Stimulated activated CD4-positive, alpha-beta T cell treated with anti-CD3 and anti-CD28 coated beads, Interleukin-12 subunit alpha, Interleukin-12 subunit beta, amount 100 ng/mL, for 24 hours (primary cell): ENCODE measurements around the gene PTK6.
"Not testable (repeated sequence)": the region's sequence is repeated elsewhere in the genome, so short reads cannot be mapped to it uniquely, and the experiment has no call there.

Experiments used
- DNase-seq, 2 experiments: peaks; one replicate each; pipeline ENCODE4 v3.0.0-alpha.2; 2020; ENCODE audit warnings: low read depth in 2 of 2

Gene PTK6

GRCh38 chr20:63536997-63537524 lies at the start of gene PTK6:
PTK6 (minus strand) TSS chr20:63537376; CDS start chr20:63537314, 62 bp downstream.
- DNase-seq: no peak

GRCh38 chr20:63586797-63587196 lies 49.6 kb upstream of the PTK6 start:
- no peak for DNase-seq

GRCh38 chr20:63585616-63586565 lies 48.7 kb upstream of the PTK6 start:
- DNase-seq: no peak

DNA sequence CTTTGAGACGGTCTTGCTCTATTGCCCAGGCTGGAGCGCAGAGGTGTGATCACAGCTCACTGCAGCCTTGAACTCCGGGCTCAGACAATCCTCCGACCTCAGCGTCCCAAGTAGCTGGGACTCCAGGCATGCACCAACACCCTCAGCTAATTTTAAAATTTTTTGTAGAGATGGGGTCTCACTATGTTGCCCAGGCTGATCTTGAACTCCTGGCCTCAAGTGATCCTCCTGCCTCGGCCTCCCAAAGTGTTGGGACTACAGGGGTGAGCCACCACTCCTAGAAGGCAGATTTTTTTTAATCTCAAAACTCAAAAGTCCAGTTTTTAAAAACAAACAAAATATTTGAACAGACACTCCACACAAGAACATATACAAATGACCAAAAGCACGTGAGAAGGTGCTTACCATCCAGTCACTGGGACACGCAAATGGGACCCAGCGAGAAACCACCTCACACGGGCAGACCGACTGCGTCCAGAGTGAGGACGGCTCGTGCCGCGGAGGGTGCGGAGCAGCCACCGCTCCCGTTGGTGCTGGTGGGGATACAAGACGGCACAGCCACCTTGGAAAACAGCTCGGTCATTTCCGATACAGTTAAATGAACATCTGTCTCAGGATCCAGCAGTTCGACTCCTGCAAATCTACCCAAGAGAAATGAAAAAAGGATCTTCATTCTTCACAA lies 45.3 kb upstream of the PTK6 start:
- DNase-seq: no peak

DNA sequence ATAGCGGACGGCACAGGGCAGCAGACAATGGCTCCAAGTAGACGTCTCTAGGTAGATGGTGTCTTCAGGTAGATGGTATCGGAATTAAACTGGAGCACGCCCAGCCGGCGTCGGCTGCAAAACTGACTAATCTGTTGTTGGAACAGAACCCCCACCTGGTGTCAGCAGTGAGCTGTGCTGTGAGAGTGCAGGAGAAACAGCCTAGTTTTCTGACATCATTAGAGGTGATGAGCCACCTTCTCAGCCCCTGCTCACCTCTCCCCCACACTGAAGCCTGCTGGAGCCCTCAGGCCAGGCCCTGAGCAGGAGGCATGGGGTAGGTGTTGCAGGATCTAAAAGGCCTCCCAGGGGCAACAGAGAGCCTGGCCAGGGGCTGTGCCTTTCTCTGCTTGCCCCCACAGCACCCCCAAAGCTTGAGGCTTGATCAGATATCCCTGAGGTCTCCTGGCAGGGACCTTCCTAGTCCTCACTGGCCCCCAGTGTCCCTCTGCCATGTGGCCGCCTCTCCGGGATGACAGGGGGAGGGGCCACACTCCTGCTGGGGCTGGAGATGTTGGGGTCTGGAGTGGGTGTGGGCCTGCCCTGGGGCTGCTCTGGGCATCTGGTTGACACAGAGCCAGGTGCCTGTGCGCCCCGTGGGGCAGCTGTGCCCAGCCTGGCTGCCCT lies 43.8 kb upstream of the PTK6 start:
- peak; percentile 33 to 49 for DNase-seq

GRCh38 chr20:63579017-63579694 lies 42.0 kb upstream of the PTK6 start:
- no peak for DNase-seq

- DNase-seq: no peak
Observed at GRCh38 chr20:63578224-63579016, 41.2 kb upstream of the PTK6 start.

DNA sequence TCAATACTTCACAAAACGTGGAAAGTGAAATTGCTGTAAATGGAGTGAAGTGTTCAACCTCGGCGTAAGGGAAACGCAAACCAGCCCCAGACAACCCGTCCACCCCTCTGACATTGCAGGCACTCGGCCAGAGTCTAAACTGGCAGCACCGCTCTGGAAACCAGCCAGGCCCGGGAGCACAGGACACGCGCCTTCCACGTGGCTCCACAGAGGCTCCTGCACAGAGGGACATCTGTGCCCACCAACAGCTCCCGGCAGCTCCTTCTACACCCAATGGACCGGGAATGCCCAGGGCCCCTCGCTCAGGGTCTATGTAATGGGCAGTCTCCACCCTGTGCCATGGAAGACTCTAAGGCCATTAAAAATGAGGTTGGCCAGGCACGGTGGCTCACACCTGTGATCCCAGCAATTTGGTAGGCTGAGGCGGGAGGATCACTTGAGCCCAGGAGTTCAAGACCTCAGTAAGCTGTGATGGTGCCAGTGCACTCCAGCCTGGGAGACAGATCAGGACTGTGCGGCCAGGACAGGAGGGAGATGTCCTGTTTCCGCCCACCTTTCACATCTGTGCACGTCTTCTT lies 40.2 kb upstream of the PTK6 start:
- DNase-seq: no peak

- DNase-seq: no peak
Observed at GRCh38 chr20:63576311-63576710, 39.1 kb upstream of the PTK6 start.

- no peak for DNase-seq
Observed at GRCh38 chr20:63574829-63575743, 37.9 kb upstream of the PTK6 start.

- DNase-seq: peak in 1 of 2 experiments; percentile 35
Observed at GRCh38 chr20:63574156-63574828, 37.1 kb upstream of the PTK6 start, which contains the start of gene HELZ2. HELZ2 (minus strand) TSS chr20:63574239; CDS start chr20:63572385, 1,854 bp downstream.

DNA sequence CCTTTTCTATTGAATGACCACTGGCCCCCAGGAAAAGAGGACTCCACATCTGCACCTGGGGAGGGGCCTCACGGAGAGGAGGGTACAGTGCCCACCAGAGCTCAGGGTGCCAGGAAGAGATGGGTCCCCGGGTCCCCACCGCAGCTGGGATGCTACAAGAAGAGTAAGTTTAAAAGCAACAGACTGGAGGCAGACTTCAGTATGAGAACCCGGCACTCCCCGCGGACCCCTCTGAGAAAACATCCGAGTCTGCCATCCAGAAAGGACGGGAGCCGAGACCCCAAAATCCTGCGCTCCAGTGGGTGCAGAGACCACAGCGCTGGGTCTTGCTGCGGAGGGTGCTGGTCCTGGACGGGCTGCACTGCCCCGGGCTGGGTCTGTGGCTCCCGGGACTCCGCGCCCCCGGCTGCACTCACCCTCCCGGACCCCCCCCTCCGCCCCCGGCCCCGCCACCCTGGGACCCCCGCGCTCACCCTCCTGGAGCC lies 36.5 kb upstream of the PTK6 start:
- DNase-seq: no peak

DNA sequence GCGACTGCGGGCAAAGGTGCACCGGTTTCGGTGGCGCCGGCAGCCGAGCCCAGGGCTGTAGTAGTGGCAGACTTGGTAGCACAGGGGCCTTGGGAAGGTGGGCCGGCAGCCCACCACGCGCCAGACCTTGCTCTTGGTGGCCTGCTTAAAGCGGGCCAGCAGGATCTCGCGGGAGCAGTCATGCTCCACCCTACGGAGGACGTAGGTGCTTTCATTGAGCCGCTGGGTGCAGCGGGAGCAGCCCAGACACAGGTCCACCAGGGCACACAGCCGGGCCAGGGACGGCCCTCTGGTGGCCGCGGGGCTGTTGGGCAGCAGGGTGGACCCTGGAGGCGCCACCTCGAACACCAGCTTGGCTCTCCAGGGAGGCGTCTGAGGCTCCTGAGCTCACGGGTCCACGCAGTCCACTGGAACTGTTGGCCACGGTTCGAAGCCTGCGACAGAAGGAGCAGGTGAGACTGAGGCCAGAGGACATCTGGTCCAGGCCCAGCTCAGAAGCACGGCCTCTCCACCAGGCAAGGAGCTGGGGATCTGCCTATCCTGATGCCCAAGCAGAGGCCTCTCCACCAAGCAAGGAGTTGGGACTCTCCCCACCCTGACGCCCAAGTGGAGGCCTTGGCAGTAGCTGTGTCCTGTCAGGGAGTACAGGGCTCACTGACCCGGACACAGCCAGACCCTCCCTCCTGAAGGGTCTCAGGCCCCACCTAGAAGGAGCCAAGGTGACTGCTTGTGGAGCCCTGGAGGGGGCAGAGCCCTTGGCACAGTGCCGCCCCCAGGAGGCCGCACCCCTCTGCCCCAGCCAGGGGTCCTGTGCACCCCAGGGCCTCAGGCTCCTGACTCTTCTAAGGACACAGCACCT lies 35.8 kb upstream of the PTK6 start:
- no peak for DNase-seq

- DNase-seq: no peak
Observed at GRCh38 chr20:63572071-63572787, 35.1 kb upstream of the PTK6 start.

- not testable (repeated sequence) for DNase-seq
Observed at GRCh38 chr20:63571087-63571478, 33.9 kb upstream of the PTK6 start.

GRCh38 chr20:63570281-63571086 lies 33.3 kb upstream of the PTK6 start:
- DNase-seq: no peak
